K562 (cell line): Measurements from ENCODE around the gene ZNF213. TPM values are rescaled to one million over a fixed set of nuclear protein-coding genes. Genes with fewer than 3 reads are reported as not detected.
A peak's percentile ranks its signal among the peaks of the same experiment; 100 is the strongest.

Experiments used
- ARID1B ChIP-seq: fragments of 450-650 bp; IDR thresholded peaks from 2 replicates; pipeline ENCODE4 v1.6.1; 2016; ENCODE audit warnings: antibody characterized with exemption, mild to moderate bottlenecking, inconsistent platforms
- ARNT ChIP-seq, 2 experiments: fragments of 450-650 bp; IDR thresholded peaks; 2 replicates each; pipeline ENCODE4 v1.6.1; 2016; ENCODE audit warnings: mild to moderate bottlenecking in 1 of 2
- BDP1 ChIP-seq: IDR thresholded peaks from 3 replicates; pipeline ENCODE4 v1.6.1; 2011; ENCODE audit not compliant: insufficient read length, insufficient read depth
- CCNT2 ChIP-seq: IDR thresholded peaks from 2 replicates; pipeline ENCODE4 v1.6.1; 2011; ENCODE audit warnings: borderline replicate concordance, low read depth, mild to moderate bottlenecking, moderate library complexity, mixed read lengths, low read length; ENCODE audit not compliant: insufficient read length; ENCODE audit errors: extremely low read depth
- ESRRA ChIP-seq: fragments of 450-650 bp; IDR thresholded peaks from 2 replicates; pipeline ENCODE4 v1.6.1; 2014; ENCODE audit warnings: low read depth, mild to moderate bottlenecking, moderate library complexity, borderline replicate concordance
- KLF16 ChIP-seq: IDR thresholded peaks from 2 replicates; pipeline ENCODE4 v1.6.1; 2016; ENCODE audit warnings: antibody characterized with exemption
- MIER1 ChIP-seq: fragments of 450-650 bp; IDR thresholded peaks from 2 replicates; pipeline ENCODE4 v1.6.1; 2016; ENCODE audit warnings: antibody characterized with exemption, mild to moderate bottlenecking, low read depth
- MXD1 ChIP-seq: fragments of 250-450 bp; sonication (Bioruptor Pico); IDR thresholded peaks from 2 replicates; pipeline ENCODE4 v1.8.0; 2021; ENCODE audit warnings: borderline replicate concordance, mild to moderate bottlenecking, moderate library complexity; ENCODE audit not compliant: poor library complexity, severe bottlenecking
- NCOA2 ChIP-seq, 2 experiments: fragments of 450-650 bp; IDR thresholded peaks; 2 replicates each; pipeline ENCODE4 v1.6.1; 2018; ENCODE audit warnings: mild to moderate bottlenecking in 2 of 2, moderate library complexity in 1 of 2; ENCODE audit not compliant: partially characterized antibody in 2 of 2
- NFATC3 ChIP-seq: fragments of 450-650 bp; IDR thresholded peaks from 2 replicates; pipeline ENCODE4 v1.6.1; 2017; ENCODE audit warnings: mild to moderate bottlenecking
- POLR3G ChIP-seq: IDR thresholded peaks from 2 replicates; pipeline ENCODE4 v1.6.1; 2011; ENCODE audit not compliant: insufficient read length, insufficient replicate concordance; ENCODE audit errors: extremely low read depth
- RCOR1 ChIP-seq, 2 experiments: IDR thresholded peaks; 2 replicates each; pipeline ENCODE4 v1.6.1; 2012; ENCODE audit warnings: low read depth in 2 of 2, low read length in 2 of 2, borderline replicate concordance in 1 of 2, improper control_type of control experiment in 1 of 2
- RNF2 ChIP-seq: sonication (generic); IDR thresholded peaks from 2 replicates; pipeline ENCODE4 v1.6.1; 2016
- SAFB ChIP-seq: fragments of 200-400 bp; formaldehyde crosslinking; IDR thresholded peaks from 2 replicates; pipeline ENCODE4 v1.6.1; 2017; ENCODE audit warnings: low read depth, low read length, borderline replicate concordance
- SRF ChIP-seq, 2 experiments: fragments of 250-450, 450-650 bp in 1 of 2; sonication (Bioruptor Pico) in 1 of 2; sonication (generic) in 1 of 2; formaldehyde crosslinking; IDR thresholded peaks; 2 replicates each; pipeline versions ENCODE4 v1.5.0 to v1.5.1; 2020 to 2022; ENCODE audit warnings: mild to moderate bottlenecking in 1 of 2, missing genetic modification reagents in 1 of 2
- SUPT5H ChIP-seq: fragments of 450-650 bp; IDR thresholded peaks from 2 replicates; pipeline ENCODE4 v1.6.1; 2016
- TAF15 ChIP-seq: fragments of 200-400 bp; formaldehyde crosslinking; IDR thresholded peaks from 2 replicates; pipeline ENCODE4 v1.6.1; 2017; ENCODE audit warnings: mild to moderate bottlenecking, low read depth, low read length, moderate library complexity
- ZNF121 ChIP-seq: sonication (generic); formaldehyde crosslinking; conservative IDR thresholded peaks from 2 replicates; pipeline ENCODE4 v1.8.0; 2022; ENCODE audit warnings: missing genetic modification reagents
- ZNF197 ChIP-seq: fragments of 200-800 bp; sonication (Bioruptor generic); IDR thresholded peaks from 2 replicates; pipeline ENCODE4 v1.6.1; 2016; ENCODE audit warnings: low read depth, missing genetic modification characterization, missing compliant biosample characterization
- polyA plus RNA-seq, 8 experiments: library from polyadenylated mRNA; depleted of rRNA in 4 of 8; stranded (reverse) in 5 of 8; unstranded in 3 of 8; fragments of >200 nt; fragmentation: Nextera tagmentation in 2 of 8; fragmentation: Illumina TruSeq in 1 of 8; extraction: Ambion mirVana in 2 of 8; extraction: Trizol in 1 of 8; gene quantifications; 2 replicates each; pipeline versions ENCODE4 v1.2.1 to v1.2.3, GENCODE V29; 2011 to 2014; ENCODE audit warnings: inconsistent platforms in 1 of 8, missing spikeins in 1 of 8
- total RNA-seq, 7 experiments: library from RNA; depleted of rRNA in 6 of 7; stranded (reverse); fragments of >200 nt in 6 of 7; fragmentation: Illumina TruSeq in 2 of 7; extraction: Trizol in 2 of 7; gene quantifications; 2 replicates each; pipeline versions ENCODE4 v1.2.1 to v1.2.3, GENCODE V29; 2011 to 2021; ENCODE audit warnings: low replicate concordance in 1 of 7
- TF ChIP-seq, protein P1 (sequence below): sonication (generic); formaldehyde crosslinking; IDR thresholded peaks from 2 replicates; pipeline ENCODE4 v1.9.0; 2022; ENCODE audit warnings: mild to moderate bottlenecking, missing genetic modification reagents

The ZNF213 gene
- total and polyA plus RNA-seq, 9 of the 15 experiments (the other 6 are each of a cell fraction or from before 2014, with no cell fraction given), result 0.49 to 10.0 (median 1.8) TPM

GRCh38 chr16:3175157-3176093, 40.6 kb downstream of the ZNF213 start (continued):
- no peak for TF ChIP-seq NCOA2 (IDR thresholded peaks at IDR 0.05; ENCODE audit: partially characterized antibody in 2 of 2)
- TF ChIP-seq, protein P1, sequence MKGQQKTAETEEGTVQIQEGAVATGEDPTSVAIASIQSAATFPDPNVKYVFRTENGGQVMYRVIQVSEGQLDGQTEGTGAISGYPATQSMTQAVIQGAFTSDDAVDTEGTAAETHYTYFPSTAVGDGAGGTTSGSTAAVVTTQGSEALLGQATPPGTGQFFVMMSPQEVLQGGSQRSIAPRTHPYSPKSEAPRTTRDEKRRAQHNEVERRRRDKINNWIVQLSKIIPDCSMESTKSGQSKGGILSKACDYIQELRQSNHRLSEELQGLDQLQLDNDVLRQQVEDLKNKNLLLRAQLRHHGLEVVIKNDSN (CRISPR knock-in tag), result no peak
- TF ChIP-seq ESRRA, result peak; percentile 9; the same call in 1 of the 2 replicates
- no peak for TF ChIP-seq TAF15
- 0 out of 2 replicates have a peak, but pooled peaks have one; percentile 16 for TF ChIP-seq ARID1B
- TF ChIP-seq ZNF197 (CRISPR knock-in tag), result no peak
- no peak for TF ChIP-seq MXD1 (CRISPR knock-in tag)
- TF ChIP-seq KLF16, result no peak
- TF ChIP-seq SAFB, result no peak
- TF ChIP-seq NFATC3, result no peak
- no peak for TF ChIP-seq SRF (CRISPR knock-in tag; IDR thresholded peaks at IDR 0.05)
- peak; percentile 26 for TF ChIP-seq POLR3G
- no peak for TF ChIP-seq MIER1
- peak in 1 of 2 experiments; percentile 86; a peak in 2 of 4 replicates for TF ChIP-seq ARNT (IDR thresholded peaks at IDR 0.05)
- TF ChIP-seq BDP1, result peak; percentile 58
- TF ChIP-seq ZNF121 (CRISPR knock-in tag), result no peak
- TF ChIP-seq CCNT2, result no peak
- TF ChIP-seq SUPT5H, result no peak
- peak; percentile 45; the same call in 1 of the 2 replicates for TF ChIP-seq RNF2
- TF ChIP-seq RCOR1 (IDR thresholded peaks at IDR 0.05; ENCODE audit: borderline replicate concordance in 1 of 2, low read depth in 2 of 2, low read length in 2 of 2), result 0 out of 4 replicates have a peak, but pooled peaks of 1 of the 2 experiments have one; percentile 24
